ENCODE measurements around the gene PDE2A. TPM values are rescaled to one million over a fixed set of nuclear protein-coding genes. Genes with fewer than 3 reads are reported as not detected.

Gene PDE2A
- total and polyA plus RNA-seq, 2 donors (not counting 3 experiments of a cell fraction or from before 2014, with no cell fraction given): 14.8 to 16.8 TPM

DNA sequence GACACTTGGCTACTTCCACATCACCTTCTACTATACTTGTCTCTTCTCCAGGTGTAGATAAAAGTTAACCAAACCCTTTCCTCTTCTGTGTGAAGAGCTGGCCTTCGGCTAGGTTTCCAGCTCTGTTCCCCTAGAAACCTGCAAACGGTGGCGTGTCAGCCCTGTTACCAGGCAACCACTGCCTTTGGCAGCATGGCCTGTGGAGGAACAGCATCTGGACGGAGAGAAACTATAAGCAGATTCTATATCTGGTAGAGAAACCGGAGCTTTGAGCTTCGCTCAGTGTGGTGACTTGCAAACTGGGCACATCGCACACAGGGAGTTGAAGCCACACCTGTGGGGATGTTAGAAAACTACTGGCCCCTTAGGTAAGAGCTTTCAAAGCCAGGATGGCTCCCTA lies 42.1 kb upstream of the PDE2A start:
- no TSS peak for BruUV-seq (replicated peaks)
- no peak for TF ChIP-seq GATA2 (IDR thresholded peaks at IDR 0.05; ENCODE audit: insufficient read depth, insufficient read length, low read depth, low read length)
- Histone ChIP-seq H3K27me3 (ENCODE audit: control insufficient read depth in 2 of 2, insufficient read depth in 2 of 2, low read length in 2 of 2) (no peaks in the 10 kb centered on the region), H2AFZ (ENCODE audit: low read depth, low read length) (no peak overlapping the region), H3K4me1 (ENCODE audit: control insufficient read depth, extremely low read depth, insufficient read depth, low read length) (peaks cover 17% of the 10 kb centered on the region), H3K9me3 (replicated peaks; ENCODE audit: control insufficient read depth, insufficient read depth, low read length) (no peaks in the 10 kb centered on the region), H3K4me2 (ENCODE audit: insufficient read depth, low read length) (no peak overlapping the region), H3K9me1 (replicated peaks; ENCODE audit: control insufficient read depth, extremely low read depth, insufficient read depth, low read length) (no peaks in the 10 kb centered on the region), H3K9ac (replicated peaks; ENCODE audit: extremely low read depth, insufficient read depth, low read length) (no peak overlapping the region), H3K79me2 (ENCODE audit: control insufficient read depth, insufficient read depth, low read length) (peaks cover 34% of the 10 kb centered on the region), H3K36me3 (ENCODE audit: control insufficient read depth in 2 of 2, extremely low read depth in 1 of 2, insufficient read depth in 2 of 2, low read length in 2 of 2) (peaks cover 0 to 5% of the 10 kb centered on the region in 2 experiments), H3K27ac (ENCODE audit: insufficient read depth, low read depth, low read length) (no peak overlapping the region), H4K20me1 (replicated peaks; ENCODE audit: control insufficient read depth, extremely low read depth, insufficient read depth, low read length) (no peaks in the 10 kb centered on the region), H3K4me3 (replicated peaks in 1 of 3; ENCODE audit: insufficient read depth in 1 of 3, low read depth in 1 of 3, low read length in 3 of 3) (no peak overlapping the region)
- dilution Hi-C loops (cut with MboI; ENCODE audit: extremely low pct_ligation_motif_present, low sequenced_read_pairs): no loop called here
- ChIA-PET CTCF (interaction anchor here (1.2 to 2.7 kb wide), 3 partner anchors 9 to 245 kb away, joined by 4 to 12 read pairs (median 8); no protein-coding TSS in a partner anchor), POLR2A (no interaction called here)
- intact Hi-C loops (cut with micrococcal nuclease): no loop called here
- DNase-seq (ENCODE audit: low read depth, low spot score) (no peak), FAIRE-seq (no peak)

DNA sequence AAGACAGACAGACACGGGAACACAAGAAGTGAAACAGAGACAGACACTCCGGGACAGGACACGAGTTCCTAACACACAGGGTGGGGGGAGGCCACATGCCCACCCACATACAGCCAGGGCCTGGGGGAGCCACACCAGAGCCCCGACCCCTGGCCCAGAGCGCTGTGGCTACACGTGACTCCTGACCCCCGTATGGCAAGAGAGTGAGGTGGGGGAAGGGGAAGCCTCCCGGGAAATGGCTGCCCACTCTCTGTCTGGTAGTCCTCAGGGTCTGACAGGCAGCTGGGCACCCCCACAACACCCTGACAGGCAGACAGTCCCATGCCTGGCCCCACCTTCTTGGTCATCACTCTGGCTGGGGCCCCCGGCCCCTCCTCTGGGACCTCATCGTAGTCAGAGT lies 38.6 kb upstream of the PDE2A start:
- FAIRE-seq: no peak
- TF ChIP-seq POLR2AphosphoS5 (IDR thresholded peaks at IDR 0.05; ENCODE audit: insufficient read depth, low read depth, low read length): no peak
- TF ChIP-seq, protein P1, sequence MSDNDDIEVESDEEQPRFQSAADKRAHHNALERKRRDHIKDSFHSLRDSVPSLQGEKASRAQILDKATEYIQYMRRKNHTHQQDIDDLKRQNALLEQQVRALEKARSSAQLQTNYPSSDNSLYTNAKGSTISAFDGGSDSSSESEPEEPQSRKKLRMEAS (IDR thresholded peaks at IDR 0.05; ENCODE audit: insufficient read depth, insufficient read length): no peak
- no peak for TF ChIP-seq FOS (IDR thresholded peaks at IDR 0.05; ENCODE audit: borderline replicate concordance, insufficient read depth, low read length)
- no peak for TF ChIP-seq MYC (IDR thresholded peaks at IDR 0.05; ENCODE audit: low read depth, low read length)
- TF ChIP-seq CTCF (IDR thresholded peaks at IDR 0.05; ENCODE audit: extremely low read depth in 1 of 2, insufficient read depth in 1 of 2, low read depth in 1 of 2, low read length in 2 of 2): no peak
- Histone ChIP-seq H3K27me3 (ENCODE audit: control insufficient read depth in 2 of 2, insufficient read depth in 2 of 2, low read length in 2 of 2) (no peaks in the 10 kb centered on the region), H3K79me2 (ENCODE audit: control insufficient read depth, insufficient read depth, low read length) (peaks cover 4% of the 10 kb centered on the region), H3K9me1 (replicated peaks; ENCODE audit: control insufficient read depth, extremely low read depth, insufficient read depth, low read length) (no peaks in the 10 kb centered on the region), H3K36me3 (ENCODE audit: control insufficient read depth in 2 of 2, extremely low read depth in 1 of 2, insufficient read depth in 2 of 2, low read length in 2 of 2) (peaks cover 0 to 28% of the 10 kb centered on the region in 2 experiments), H3K9ac (replicated peaks; ENCODE audit: extremely low read depth, insufficient read depth, low read length) (no peak overlapping the region), H3K4me2 (ENCODE audit: insufficient read depth, low read length) (no peak overlapping the region), H3K4me3 (replicated peaks in 1 of 3; ENCODE audit: insufficient read depth in 1 of 3, low read depth in 1 of 3, low read length in 3 of 3) (no peak overlapping the region), H4K20me1 (replicated peaks; ENCODE audit: control insufficient read depth, extremely low read depth, insufficient read depth, low read length) (no peaks in the 10 kb centered on the region), H3K9me3 (replicated peaks; ENCODE audit: control insufficient read depth, insufficient read depth, low read length) (no peaks in the 10 kb centered on the region), H2AFZ (ENCODE audit: low read depth, low read length) (no peak overlapping the region), H3K4me1 (ENCODE audit: control insufficient read depth, extremely low read depth, insufficient read depth, low read length) (no peaks in the 10 kb centered on the region), H3K27ac (ENCODE audit: insufficient read depth, low read depth, low read length) (no peak overlapping the region)
- ChIA-PET CTCF (no interaction called here), POLR2A (no interaction called here)
- intact Hi-C loops (cut with micrococcal nuclease) (no loop called here), dilution Hi-C loops (cut with MboI; ENCODE audit: extremely low pct_ligation_motif_present, low sequenced_read_pairs) (no loop called here)
- BruUV-seq (replicated peaks): no TSS peak
- DNase-seq (ENCODE audit: low read depth, low spot score): no peak

Measured in endothelial cell of umbilical vein (primary cell).